CD4-positive, alpha-beta T cell (primary cell): ENCODE data around the gene MAP7D1. TPM values are rescaled to one million over a fixed set of nuclear protein-coding genes. Genes with fewer than 3 reads are reported as not detected.

Source experiments
- ATAC-seq: fragments of 200-7000 bp; cut with Tn5 transposase; one replicate; pipeline ENCODE4 v1.10.0; 2022; ENCODE audit warnings: mild to moderate bottlenecking; ENCODE audit not compliant: poor library complexity
- CTCF ChIA-PET: fragments of 350-600 bp; sonication (Branson Sonifier 250); formaldehyde crosslinking; loops from one replicate; lab custom pipeline; 2021; ENCODE audit warnings: antibody characterized with exemption, inconsistent platforms; lab: Charles Lee
- POLR2A ChIA-PET: fragments of 350-600 bp; sonication (Branson Sonifier 250); formaldehyde crosslinking; loops from one replicate; lab custom pipeline; 2021; ENCODE audit warnings: antibody characterized with exemption, inconsistent platforms; lab: Charles Lee
- DNase-seq, 14 experiments: peaks; one replicate each; pipeline ENCODE4 v3.0.0-alpha.2; 2013 to 2020; ENCODE audit warnings: mixed read lengths in 2 of 14
- H3K27ac ChIP-seq, 2 donors: one replicate each; pipeline versions ENCODE4 v1.5.1 to v1.7.0; 2013; ENCODE audit warnings: low read length in 2 of 2, low read depth in 1 of 2, mild to moderate bottlenecking in 1 of 2
- H3K27me3 ChIP-seq, 2 experiments: 1 replicate in 1 of 2; 2 replicates in 1 of 2; pipeline versions ENCODE4 v1.6.1 to v1.7.0; 2013; ENCODE audit warnings: low read length in 2 of 2, control low read depth in 1 of 2, mild to moderate bottlenecking in 1 of 2, moderate library complexity in 1 of 2; ENCODE audit not compliant: insufficient read depth in 2 of 2, control insufficient read depth in 1 of 2
- H3K36me3 ChIP-seq: one replicate; pipeline ENCODE4 v1.6.1; 2013; ENCODE audit warnings: low read length, control low read depth; ENCODE audit not compliant: insufficient read depth
- H3K4me1 ChIP-seq: one replicate; pipeline ENCODE4 v1.6.1; 2013; ENCODE audit warnings: low read length, control low read depth; ENCODE audit not compliant: insufficient read depth
- H3K4me3 ChIP-seq: one replicate; pipeline ENCODE4 v1.5.1; 2013; ENCODE audit warnings: mild to moderate bottlenecking, low read length, moderate library complexity
- H3K9me3 ChIP-seq, 2 experiments: 1 replicate in 1 of 2; 2 replicates in 1 of 2; pipeline versions ENCODE4 v1.6.1 to v1.7.0; 2013; ENCODE audit warnings: low read length in 2 of 2, mild to moderate bottlenecking in 2 of 2, control low read depth in 1 of 2, moderate library complexity in 1 of 2; ENCODE audit not compliant: control insufficient read depth in 1 of 2, insufficient read depth in 1 of 2
- H3K27ac Mint-ChIP-seq: one replicate; pipeline ENCODE4 v1.8.0; 2020; ENCODE audit warnings: mixed read lengths
- H3K27me3 Mint-ChIP-seq: one replicate; pipeline ENCODE4 v1.8.0; 2021; ENCODE audit warnings: mixed read lengths
- H3K36me3 Mint-ChIP-seq: one replicate; pipeline ENCODE4 v1.8.0; 2021; ENCODE audit warnings: low read depth, mixed read lengths
- H3K4me1 Mint-ChIP-seq: one replicate; pipeline ENCODE4 v1.8.0; 2021; ENCODE audit warnings: low read depth, mixed read lengths
- H3K4me3 Mint-ChIP-seq: one replicate; pipeline ENCODE4 v1.8.0; 2020; ENCODE audit warnings: mild to moderate bottlenecking, mixed read lengths
- H3K9me3 Mint-ChIP-seq: one replicate; pipeline ENCODE4 v1.8.0; 2020; ENCODE audit warnings: mixed read lengths
- intact Hi-C, 2 experiments: fragments of 100-400 bp; cut with DNase I in 1 of 2; cut with micrococcal nuclease in 1 of 2; formaldehyde crosslinking; loops; one replicate each; pipeline versions ENCODE4 v1.15.1 to v1.9.0; 2023 to 2025; cut with DNase I, micrococcal nuclease
- total RNA-seq, 174 experiments: library from RNA in 2 of 174; stranded (reverse) in 2 of 174; gene quantifications; one replicate each; pipeline ENCODE4 v1.2.3 and lab custom pipeline; 2021 to 2026
- TF ChIP-seq, protein P1 (sequence below): fragments of 200-600 bp; IDR thresholded peaks from one replicate; pipeline ENCODE4 v1.8.0; 2022; ENCODE audit warnings: antibody characterized with exemption, mild to moderate bottlenecking

The MAP7D1 gene
- total RNA-seq, 2 experiments from 2014 or later: 156 to 163 TPM

- no peaks in the 10 kb centered on the region for H3K27me3 ChIP-seq
- no peak overlapping the region for H3K4me3 ChIP-seq
- TF ChIP-seq, protein P1, sequence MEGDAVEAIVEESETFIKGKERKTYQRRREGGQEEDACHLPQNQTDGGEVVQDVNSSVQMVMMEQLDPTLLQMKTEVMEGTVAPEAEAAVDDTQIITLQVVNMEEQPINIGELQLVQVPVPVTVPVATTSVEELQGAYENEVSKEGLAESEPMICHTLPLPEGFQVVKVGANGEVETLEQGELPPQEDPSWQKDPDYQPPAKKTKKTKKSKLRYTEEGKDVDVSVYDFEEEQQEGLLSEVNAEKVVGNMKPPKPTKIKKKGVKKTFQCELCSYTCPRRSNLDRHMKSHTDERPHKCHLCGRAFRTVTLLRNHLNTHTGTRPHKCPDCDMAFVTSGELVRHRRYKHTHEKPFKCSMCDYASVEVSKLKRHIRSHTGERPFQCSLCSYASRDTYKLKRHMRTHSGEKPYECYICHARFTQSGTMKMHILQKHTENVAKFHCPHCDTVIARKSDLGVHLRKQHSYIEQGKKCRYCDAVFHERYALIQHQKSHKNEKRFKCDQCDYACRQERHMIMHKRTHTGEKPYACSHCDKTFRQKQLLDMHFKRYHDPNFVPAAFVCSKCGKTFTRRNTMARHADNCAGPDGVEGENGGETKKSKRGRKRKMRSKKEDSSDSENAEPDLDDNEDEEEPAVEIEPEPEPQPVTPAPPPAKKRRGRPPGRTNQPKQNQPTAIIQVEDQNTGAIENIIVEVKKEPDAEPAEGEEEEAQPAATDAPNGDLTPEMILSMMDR: no peak
- peaks cover 22% of the 10 kb centered on the region for H3K4me1 ChIP-seq
- H3K36me3 Mint-ChIP-seq: peaks cover 77% of the 10 kb centered on the region
- POLR2A ChIA-PET: interaction anchor here (2.2 kb wide), 1 partner anchor 10 kb away, joined by 12 read pairs; no protein-coding TSS in a partner anchor
- H3K4me1 Mint-ChIP-seq: peaks cover 25% of the 10 kb centered on the region
- no peaks in the 10 kb centered on the region for H3K9me3 ChIP-seq
- H3K36me3 ChIP-seq: peaks cover 83% of the 10 kb centered on the region
- no peaks in the 10 kb centered on the region for H3K27me3 Mint-ChIP-seq
- DNase-seq: no peak
- intact Hi-C loops: no loop called here
- peak overlapping the region; percentile 51 for H3K27ac Mint-ChIP-seq
- CTCF ChIA-PET: interaction anchor here (1.2 kb wide), 1 partner anchor 16 kb away, joined by 4 read pairs; no protein-coding TSS in a partner anchor
- no peak overlapping the region for H3K4me3 Mint-ChIP-seq
- ATAC-seq: no peak
- no peaks in the 10 kb centered on the region for H3K9me3 Mint-ChIP-seq
- H3K27ac ChIP-seq: no peak overlapping the region
Observed at GRCh38 chr1:36172017-36172747, 16.2 kb downstream of the MAP7D1 start.

GRCh38 chr1:36172983-36173382 is 17.0 kb downstream of the MAP7D1 start:
- Histone ChIP-seq H3K27ac (no peak overlapping the region), H3K27me3 (no peaks in the 10 kb centered on the region), H3K4me1 (peaks cover 15% of the 10 kb centered on the region), H3K9me3 (no peaks in the 10 kb centered on the region), H3K4me3 (no peak overlapping the region), H3K36me3 (peaks cover 85% of the 10 kb centered on the region)
- peak overlapping the region; percentile 51 for H3K27ac Mint-ChIP-seq
- H3K9me3 Mint-ChIP-seq: no peaks in the 10 kb centered on the region
- ChIA-PET CTCF (interaction anchor here (1.2 kb wide), 1 partner anchor 15 kb away, joined by 4 read pairs; no protein-coding TSS in a partner anchor), POLR2A (interaction anchor here (2.2 kb wide), 1 partner anchor 11 kb away, joined by 12 read pairs; no protein-coding TSS in a partner anchor)
- H3K4me3 Mint-ChIP-seq: no peak overlapping the region
- peaks cover 80% of the 10 kb centered on the region for H3K36me3 Mint-ChIP-seq
- peaks cover 24% of the 10 kb centered on the region for H3K4me1 Mint-ChIP-seq
- H3K27me3 Mint-ChIP-seq: no peaks in the 10 kb centered on the region
- ATAC-seq (no peak), DNase-seq (no peak)
- TF ChIP-seq, protein P1: no peak
- intact Hi-C loops: no loop called here

DNA sequence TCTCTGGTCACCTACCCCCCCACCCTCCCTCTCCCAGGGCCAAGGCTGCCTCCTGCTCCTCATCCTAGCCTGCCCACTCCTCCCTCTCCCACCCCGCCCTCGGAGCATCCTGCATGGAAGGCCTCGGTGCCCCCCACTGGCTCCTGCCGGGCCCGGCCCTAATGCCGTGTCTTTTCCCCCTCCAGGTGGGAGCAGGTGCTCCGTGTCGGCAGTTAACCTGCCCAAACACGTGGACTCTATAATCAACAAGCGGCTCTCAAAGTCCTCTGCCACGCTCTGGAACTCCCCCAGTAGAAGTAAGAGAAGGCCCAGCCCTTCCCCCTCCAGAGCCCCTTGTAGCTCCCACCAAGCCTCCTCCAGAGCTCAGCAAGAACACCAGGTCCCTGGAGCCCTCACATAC is 18.8 kb downstream of the MAP7D1 start:
- ChIA-PET POLR2A (interaction anchor here (1.2 to 1.6 kb wide), 2 partner anchors 12 to 16 kb away, joined by 3 to 4 read pairs; no protein-coding TSS in a partner anchor), CTCF (no interaction called here)
- Mint-ChIP-seq H3K27ac (peak overlapping the region; percentile 9), H3K4me3 (no peak overlapping the region), H3K36me3 (peaks cover 86% of the 10 kb centered on the region), H3K4me1 (peaks cover 16% of the 10 kb centered on the region), H3K27me3 (no peaks in the 10 kb centered on the region), H3K9me3 (no peaks in the 10 kb centered on the region)
- Histone ChIP-seq H3K4me3 (no peak overlapping the region), H3K27ac (peak overlapping the region in 1 of 2 donors; percentile 14), H3K9me3 (no peaks in the 10 kb centered on the region), H3K4me1 (peaks cover 7% of the 10 kb centered on the region), H3K36me3 (peaks cover 94% of the 10 kb centered on the region), H3K27me3 (no peaks in the 10 kb centered on the region)
- intact Hi-C loops: no loop called here
- ATAC-seq (no peak), DNase-seq (no peak)
- TF ChIP-seq, protein P1: no peak
